GM18873 (cell line): ENCODE results near the gene KASH5.
A peak's percentile ranks its signal among the peaks of the same experiment; 100 is the strongest.

Experiments
- ATAC-seq: cut with Tn5 transposase; IDR thresholded peaks from one replicate; pipeline ENCODE4 v1.9.1; 2021; ENCODE audit warnings: mild to moderate bottlenecking, moderate library complexity, moderate number of reproducible peaks; ENCODE audit not compliant: unreplicated experiment, low FRiP score

The KASH5 gene, protein sequence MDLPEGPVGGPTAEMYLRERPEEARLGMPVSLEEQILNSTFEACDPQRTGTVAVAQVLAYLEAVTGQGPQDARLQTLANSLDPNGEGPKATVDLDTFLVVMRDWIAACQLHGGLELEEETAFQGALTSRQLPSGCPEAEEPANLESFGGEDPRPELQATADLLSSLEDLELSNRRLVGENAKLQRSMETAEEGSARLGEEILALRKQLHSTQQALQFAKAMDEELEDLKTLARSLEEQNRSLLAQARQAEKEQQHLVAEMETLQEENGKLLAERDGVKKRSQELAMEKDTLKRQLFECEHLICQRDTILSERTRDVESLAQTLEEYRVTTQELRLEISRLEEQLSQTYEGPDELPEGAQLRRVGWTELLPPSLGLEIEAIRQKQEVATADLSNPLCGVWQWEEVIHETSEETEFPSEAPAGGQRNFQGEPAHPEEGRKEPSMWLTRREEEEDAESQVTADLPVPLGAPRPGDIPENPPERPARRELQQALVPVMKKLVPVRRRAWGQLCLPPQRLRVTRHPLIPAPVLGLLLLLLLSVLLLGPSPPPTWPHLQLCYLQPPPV

DNA sequence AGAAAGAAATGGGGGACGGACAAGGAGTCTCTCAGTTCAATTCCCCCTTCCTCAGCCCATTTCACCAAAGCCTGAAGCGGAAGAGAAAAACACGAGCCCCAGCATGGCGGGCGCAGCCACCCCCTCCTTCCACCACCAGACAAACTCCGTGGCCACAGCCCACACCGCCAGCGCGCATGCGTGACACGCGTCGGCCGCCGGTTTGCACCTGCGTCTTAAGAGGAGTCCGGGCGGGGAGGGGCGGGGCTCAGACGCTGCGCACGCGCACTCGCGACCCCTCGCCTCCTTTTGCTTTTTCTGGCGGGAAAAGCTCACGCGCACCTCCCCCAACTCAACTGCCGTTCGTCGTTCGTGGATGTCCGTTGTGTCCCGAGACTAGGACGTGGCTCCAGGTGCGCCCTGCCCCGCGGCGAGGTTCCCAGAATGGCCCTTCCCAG is at the start of gene KASH5:
Gene KASH5 (plus strand): TSS at position 314 of the 437 bp plus-strand sequence. CDS start 2,635 bp downstream, outside the sequence.
- no peak for ATAC-seq

DNA sequence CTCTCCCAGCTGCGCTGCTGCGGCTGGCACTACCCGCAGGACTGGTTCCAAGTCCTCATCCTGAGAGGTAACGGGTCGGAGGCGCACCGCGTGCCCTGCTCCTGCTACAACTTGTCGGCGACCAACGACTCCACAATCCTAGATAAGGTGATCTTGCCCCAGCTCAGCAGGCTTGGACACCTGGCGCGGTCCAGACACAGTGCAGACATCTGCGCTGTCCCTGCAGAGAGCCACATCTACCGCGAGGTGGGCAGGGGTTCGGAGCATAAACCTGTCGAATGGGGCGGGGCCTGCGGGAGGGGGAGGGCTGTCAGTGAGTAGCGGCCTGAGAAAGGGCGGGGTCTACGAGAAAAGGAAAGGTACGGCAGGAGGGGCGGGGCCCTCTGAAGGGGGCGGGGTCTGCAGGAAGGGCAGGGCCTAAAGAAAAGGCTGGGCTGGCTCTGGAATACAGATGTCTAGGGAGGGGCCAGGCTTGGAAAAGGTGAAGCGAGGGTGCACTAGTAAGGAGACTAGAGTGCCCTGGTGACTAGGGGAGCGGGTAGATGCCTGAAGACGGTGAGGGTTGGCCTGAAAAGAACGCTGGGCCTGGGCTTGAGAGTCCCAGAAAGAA is 49.3 kb upstream of the KASH5 start:
- ATAC-seq = no peak

DNA sequence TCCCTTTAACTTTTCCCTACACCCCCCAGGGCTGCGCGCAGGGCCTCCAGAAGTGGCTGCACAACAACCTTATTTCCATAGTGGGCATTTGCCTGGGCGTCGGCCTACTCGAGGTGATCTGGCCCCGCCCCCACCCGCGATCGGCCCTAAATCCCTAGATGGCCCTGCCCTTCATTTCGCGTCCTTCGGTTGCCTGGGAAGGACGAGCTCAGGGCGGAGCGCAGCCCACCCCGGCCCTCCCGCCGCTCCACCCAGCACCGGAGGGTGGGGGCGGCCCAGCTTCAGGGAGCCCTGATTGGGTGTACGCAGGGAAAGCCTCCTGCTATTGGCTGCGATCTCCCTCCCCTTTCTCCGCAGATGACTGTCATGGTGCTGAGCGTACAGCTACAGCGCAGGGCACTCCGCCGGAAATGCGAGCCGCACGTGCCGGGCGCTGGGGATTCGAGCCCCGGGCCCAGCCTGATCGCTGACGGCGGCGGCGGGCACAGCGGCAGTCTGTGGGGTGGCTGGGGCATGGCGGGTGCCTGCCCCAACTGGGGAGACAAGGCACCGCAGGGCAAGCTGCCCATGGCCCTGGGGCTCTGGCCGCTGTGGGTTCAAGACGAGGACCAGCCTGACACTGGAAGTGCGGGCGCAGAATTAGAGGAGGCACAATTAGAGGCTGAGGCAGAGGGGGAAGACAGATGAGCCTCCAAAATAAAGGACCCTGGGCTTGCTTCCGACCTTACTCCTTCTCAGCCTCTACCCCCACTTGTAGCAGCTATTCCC is 48.6 kb upstream of the KASH5 start:
- ATAC-seq = no peak

DNA sequence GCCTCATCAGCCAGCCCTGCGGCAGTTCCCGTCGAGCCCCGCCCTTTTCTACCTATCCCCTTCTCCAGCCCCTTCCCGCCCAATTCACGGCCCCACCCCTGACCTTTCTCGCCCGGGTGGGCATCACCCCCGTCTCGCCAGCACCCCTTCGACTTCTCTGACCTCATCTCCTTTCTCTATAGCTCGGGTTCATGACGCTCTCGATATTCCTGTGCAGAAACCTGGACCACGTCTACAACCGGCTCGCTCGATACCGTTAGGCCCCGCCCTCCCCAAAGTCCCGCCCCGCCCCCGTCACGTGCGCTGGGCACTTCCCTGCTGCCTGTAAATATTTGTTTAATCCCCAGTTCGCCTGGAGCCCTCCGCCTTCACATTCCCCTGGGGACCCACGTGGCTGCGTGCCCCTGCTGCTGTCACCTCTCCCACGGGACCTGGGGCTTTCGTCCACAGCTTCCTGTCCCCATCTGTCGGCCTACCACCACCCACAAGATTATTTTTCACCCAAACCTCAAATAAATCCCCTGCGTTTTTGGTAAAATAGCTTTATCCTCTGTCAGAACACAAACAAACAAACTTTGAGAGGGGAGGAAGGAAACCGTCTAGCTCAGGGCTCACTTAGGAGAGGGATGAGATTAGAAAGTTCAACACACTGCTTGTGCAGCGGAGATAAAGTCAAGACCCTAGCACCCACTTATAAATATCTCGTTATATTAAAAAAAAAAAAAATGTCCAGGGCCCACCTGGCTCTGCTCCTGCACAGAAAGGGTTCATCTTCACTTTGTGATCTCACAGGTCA is 47.8 kb upstream of the KASH5 start:
- ATAC-seq = peak; percentile 70

DNA sequence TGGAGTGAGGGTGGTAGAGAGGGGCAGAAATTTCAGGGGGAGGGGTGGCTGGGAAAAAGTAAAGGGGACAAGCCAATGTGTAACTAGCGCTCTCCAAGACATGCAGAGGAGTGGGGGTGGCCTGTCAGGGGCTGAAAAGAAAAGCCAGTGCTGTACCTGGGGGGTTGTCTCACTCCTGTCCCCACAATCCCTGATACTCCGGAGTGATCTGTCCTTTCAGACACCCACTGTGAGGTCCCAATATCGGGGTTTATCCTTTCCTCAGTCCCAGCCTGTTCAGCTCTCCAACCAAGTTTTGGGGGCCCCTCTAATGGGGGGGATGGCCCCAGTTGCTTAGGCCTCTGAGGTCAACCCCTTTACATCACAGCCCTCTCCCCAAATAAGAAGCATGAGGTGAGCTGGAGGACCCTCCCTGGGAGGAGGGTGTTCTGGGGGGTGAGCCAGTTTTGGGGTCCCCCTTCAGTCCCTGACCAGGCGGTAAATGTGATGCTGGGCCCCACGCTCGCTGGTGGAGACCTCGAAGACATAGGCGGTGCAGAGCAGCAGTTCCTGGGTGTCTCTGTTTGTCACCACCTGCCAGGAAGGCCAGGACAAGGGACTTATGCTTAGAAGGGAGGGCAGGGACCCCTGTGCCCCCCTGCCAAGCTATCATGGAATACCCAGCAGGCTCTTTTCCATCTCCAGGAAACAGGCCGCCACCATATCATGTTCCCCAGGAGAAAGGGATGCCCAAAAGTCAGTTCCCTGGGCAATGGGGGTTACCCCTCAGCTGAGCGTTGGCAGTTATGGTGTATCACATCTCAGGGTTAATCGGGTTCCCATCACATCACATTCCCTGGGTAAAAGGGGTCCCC is 47.0 kb upstream of the KASH5 start:
- ATAC-seq = no peak

DNA sequence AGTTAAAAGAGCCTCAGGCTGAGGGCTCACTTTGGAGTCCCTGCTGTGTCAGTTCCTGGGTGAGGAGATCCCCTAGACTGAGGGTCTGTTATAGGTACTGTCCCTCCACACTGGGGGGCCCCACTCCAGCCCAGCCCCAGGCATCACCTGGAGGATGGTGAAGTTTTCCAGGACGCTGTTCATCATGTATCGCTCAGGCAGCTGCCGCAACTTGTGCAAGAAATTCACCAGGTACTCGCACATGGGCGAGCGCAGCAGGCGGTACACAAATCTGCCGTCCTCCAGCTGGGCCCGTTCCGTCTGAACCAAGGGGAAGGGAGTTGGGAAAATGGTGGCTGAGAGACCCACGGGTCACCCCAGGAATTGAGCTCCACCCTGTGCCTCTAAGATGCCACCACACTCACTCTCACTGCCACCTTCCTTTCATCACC is 45.7 kb upstream of the KASH5 start:
- no peak for ATAC-seq

DNA sequence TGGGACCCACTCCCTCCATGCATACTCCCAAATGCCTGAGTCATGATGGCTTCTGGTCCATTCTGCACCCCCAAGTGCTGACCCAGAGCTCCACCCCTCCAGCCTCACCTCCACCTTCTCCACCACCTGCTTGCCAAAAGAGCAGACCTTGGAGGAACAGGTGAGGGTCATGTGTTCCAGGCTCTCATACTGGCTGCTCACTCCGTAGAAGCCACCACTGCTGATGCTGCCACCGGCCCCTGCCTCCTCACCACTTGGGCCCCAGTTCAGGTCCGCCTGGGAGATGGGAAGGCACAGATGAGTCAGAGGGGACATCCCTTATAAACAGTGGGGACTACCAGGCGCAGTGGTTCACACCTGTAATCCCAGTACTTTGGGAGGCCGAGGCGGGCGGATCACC is 44.9 kb upstream of the KASH5 start:
- ATAC-seq = no peak

DNA sequence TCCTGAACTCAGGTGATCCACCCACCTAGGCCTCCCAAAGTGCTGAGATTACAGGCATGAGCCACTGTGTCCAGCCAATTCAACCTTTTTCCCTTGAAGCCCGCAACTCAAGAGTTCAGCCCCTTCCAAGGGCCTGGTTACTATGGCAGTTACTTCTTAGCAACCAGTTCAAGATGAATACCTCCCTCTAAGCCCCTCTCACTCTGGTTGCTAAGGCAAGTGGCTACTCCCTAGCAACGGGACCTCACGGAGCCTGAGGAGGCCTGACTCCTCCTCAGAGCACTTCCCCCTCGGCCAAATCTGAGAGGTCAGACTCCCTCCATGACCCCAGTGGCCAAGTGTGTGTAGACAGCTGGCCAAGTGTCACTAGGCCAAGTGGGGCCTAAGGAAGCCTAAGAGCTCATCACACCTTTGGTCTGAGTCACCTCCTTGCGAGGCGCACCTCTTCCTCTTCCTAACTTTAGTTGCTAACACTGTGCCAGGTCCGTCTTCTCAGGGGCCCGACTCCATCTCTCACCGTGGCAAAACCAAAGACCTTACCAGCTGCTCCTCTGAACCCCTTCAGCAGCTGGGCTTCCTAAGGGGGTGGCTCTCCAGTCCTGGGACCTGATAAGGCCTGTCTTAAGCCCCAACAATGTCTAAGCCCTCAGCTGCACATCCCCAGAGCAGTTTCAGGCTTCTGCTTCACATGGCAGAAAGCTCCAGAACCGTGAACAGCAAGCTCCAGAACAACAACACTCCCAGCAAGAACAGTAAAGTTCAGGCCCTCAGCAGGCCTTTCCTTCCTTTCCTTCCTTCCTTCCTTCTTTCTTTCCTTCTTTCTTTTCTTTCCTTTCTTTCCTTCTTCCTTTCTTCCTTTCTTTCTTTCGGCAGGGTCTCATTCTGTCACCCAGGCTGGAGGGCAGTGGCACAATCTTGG is 43.3 kb upstream of the KASH5 start:
- ATAC-seq = no peak

DNA sequence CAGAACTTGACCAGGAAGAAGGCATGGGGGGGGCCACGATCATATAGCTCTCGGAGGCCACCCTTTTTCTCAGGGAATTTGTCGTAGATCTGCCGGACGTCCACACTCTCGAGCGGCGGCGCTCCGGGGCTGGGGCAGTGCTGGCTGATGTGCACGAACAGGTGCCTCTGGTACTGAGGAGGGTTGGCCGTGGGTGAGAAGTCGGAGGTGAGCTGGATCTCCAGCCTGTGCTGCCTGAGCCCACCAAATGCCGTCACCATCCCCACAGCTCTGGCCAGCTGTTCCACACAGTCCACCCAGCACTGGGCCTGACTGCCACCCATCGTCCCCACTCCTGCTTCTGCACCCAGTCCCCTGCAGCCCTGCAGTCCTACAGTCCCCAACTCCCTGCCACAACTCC is 40.9 kb upstream of the KASH5 start:
- ATAC-seq = no peak

DNA sequence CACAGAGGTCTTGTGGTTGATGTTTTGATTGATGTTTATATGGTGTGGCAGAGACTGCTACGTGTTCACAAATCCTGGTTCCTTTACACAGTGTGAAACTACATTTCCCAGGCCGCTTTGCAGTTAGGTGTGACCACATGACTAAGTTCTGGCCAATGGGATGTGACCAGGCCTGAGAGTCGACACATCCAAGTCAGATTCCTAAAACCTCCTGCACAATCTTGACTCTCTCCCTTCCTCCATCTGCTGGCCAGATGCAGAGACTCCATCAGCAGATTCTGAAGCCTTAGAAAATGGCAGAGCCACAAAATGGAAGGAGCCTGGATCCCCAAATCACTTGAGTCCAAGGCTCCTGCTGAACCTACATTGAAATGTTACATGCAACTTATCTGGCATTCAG is 40.2 kb upstream of the KASH5 start:
- no peak for ATAC-seq

DNA sequence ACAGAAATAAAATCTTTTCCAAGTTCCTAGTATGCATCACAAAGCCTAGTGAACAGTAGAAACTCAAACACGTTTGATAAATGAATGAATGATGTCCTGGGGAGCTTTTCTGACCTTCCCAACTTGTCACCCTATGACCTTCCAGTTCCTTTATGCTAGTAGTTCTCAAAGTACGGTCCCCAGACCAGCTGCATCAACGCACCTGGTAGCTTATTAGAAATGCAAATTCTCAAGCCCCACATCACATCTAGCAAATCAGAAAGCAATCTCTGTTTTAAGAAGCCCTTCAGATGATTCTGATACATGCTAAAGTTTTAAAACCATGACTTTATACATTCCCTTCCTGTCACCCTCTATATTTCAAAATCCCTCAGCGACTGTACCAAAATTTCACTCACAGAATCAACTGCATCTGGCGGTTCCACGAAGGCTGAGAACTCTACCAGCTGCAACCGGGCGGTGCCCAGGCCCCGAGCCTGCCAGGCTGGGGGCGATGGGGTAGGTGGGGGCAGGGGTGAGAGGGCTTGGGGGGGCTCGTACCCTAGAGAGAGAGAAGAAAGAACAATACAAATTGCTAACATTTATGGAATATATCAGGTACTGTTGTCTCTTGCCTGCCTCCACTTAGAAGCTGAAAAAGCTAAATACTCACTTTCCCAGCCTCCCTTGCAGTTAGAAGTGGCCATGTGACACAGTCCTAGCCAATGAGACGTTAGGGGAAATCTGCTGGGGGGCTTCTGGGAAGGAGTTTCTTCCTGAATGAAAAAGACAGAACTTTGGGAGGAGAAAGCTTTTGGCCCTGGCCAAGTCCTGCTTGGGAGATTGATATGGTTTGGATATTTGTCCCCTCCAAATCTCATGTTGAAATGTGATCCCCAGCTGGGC is 39.5 kb upstream of the KASH5 start:
- ATAC-seq = no peak

DNA sequence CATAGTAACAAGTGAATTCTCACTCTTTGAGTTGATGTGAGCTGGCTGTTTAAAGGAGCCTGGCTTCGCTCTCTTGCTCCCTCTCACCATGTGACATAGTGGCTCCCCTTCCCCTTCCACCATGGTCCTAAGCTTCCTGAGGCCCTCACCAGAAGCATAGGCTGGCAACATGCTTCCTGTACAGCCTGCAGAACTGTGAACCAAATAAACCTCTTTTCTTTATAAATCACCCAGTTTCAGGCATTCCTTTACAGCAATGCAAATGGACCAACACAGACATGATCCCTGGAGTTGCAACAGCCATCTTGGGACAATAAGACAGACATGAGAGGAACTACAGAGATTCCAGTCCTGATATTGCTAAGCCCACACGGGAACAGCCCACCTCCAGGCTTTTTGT is 38.5 kb upstream of the KASH5 start:
- ATAC-seq = no peak

DNA sequence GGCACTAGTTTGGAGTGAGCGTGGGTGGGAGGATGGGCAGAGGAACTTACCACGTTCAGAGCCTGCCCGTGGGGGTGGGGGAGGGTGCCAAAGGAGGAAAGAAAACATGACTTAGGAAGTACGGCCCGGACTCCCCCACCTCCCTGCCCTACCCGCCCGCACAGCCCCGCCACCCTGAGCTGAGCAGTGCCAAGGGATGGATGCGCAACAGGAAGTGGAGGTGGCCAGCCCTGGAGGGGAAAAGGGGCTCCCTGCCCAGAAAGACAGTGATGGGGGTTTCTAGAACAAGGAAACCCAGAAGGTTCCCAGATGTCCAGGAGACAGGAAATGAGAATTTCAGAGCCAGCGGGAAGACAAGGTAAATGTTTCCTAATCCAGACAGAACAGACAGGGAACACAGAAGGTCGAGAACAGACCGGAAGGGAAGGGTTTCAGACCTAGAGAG is 32.1 kb upstream of the KASH5 start:
- no peak for ATAC-seq

DNA sequence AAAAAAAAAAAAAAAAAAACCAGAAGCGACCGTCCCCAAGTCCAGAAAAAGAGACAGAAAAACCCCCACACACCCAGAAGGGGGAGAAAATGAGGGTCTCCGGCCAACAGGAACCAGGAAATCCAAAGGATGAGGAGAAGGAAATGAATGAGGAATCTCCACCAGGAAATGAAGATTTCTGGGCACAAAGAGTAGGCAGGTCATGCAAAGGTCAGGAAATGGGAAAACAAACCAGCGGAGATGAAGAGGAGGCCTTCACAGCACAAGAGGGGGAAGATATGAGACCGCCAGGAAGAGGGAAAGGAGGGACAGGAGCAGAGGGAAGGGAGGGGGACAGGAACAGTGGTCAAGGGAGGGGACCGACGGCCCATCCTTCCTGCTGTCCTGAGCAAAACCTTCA is 31.7 kb upstream of the KASH5 start:
- ATAC-seq = no peak

DNA sequence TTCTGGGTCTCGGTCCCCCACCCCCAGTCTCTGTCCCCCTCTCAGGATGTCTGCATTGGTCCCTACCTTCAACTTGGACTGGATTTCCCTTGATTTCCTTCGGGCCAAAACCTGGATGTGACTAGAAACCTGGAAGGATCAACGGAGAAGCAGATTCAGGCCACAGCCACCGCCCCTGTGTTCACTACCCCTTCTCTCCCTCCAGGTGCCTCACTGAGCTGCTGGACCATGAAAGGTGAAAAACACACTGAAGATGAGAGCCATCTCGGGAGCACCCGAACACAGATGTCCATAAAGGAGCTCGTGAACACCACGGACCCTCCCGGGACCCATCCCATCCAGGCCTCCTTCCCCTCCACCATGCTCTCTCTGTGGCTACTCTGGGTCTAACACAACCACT is 30.9 kb upstream of the KASH5 start:
- ATAC-seq = no peak

DNA sequence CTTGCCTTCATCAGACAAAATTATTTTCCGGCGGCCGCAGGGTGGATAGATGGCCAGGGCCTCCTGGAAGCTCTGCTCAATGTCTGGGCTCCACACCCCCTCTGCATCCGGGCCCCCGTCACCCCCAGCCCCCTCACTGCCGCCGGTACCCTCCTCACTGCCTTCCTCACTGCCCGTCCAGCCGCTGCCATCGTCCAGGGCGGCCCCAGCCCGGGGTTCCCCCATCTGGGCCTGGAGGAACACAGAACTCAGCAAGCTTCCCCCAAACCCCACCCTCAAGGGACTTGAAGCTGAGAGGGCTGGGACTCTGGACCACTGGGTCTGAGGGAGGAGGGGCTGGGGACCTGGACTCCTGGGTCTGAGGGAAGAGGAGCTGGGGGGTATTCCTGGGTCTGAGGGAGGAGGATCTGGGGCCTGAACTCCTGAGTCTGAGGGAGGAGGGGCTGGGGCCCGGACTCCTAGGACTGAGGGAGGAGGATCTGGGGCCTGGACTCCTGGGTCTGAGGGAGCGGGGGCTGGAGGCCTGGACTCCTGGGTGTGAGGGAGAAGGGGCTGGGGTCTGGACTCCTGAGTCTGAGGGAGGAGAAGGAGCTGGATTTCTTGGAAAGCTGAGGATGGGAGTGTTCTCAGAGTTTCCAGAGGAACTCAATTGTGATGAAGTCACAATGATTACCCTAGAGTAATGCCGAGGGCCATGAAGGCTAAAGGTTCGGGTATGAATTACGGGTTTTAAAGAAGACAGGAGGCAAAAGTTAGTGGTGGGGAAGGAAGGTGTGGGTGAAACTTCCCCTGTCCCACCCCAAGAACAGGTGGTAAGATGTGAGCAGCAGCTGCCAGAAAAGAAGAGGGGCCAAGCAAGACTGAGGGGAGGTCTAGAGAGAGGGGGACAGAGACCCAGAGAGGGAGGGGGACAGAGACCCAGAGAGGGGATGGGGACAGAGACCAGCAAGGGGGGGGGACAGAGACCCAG is 27.9 kb upstream of the KASH5 start:
- no peak for ATAC-seq
